GM20000 (cell line): ENCODE measurements around the gene NRARP.
"Not testable (repeated sequence)": the region's sequence is repeated elsewhere in the genome, so short reads cannot be mapped to it uniquely, and the experiment has no call there.

Experiments used
- DNase-seq: peaks from one replicate; pipeline ENCODE4 v3.0.0; 2012; ENCODE audit warnings: low spot score
- CTCF ChIP-seq: IDR thresholded peaks from 2 replicates; pipeline ENCODE4 v1.5.1; 2012; ENCODE audit warnings: mild to moderate bottlenecking, control low read depth; ENCODE audit errors: extremely low read depth, missing control alignments

NRARP gene

GRCh38 chr9:137263506-137263905, 38.6 kb downstream of the NRARP start:
- DNase-seq = no peak
- no peak for TF ChIP-seq CTCF

- TF ChIP-seq CTCF = no peak
- no peak for DNase-seq
Observed at GRCh38 chr9:137262909-137263285, 39.2 kb downstream of the NRARP start.

- not testable (repeated sequence) for DNase-seq
Observed at GRCh38 chr9:137262173-137262908, 39.7 kb downstream of the NRARP start.

GRCh38 chr9:137256856-137257255, 45.2 kb downstream of the NRARP start:
- no peak for TF ChIP-seq CTCF
- DNase-seq = no peak

GRCh38 chr9:137256362-137256761, 45.7 kb downstream of the NRARP start:
- TF ChIP-seq CTCF = no peak
- no peak for DNase-seq

GRCh38 chr9:137255448-137256114, 46.5 kb downstream of the NRARP start:
- no peak for DNase-seq

GRCh38 chr9:137254624-137255447, 47.2 kb downstream of the NRARP start, which contains the start of gene NELFB:
TSS of gene NELFB (plus strand) at chr9:137255327.
- DNase-seq = peak; percentile 100

More at GRCh38 chr9:137255448-137256114, 46.5 kb downstream of the NRARP start:
- TF ChIP-seq CTCF = no peak

More at GRCh38 chr9:137254624-137255447, 47.2 kb downstream of the NRARP start, which contains the start of gene NELFB:
- TF ChIP-seq CTCF = no peak
